ENCODE measurements around the gene KRTAP5-7. TPM values are rescaled to one million over a fixed set of nuclear protein-coding genes. Genes with fewer than 3 reads are reported as not detected.

The KRTAP5-7 gene
- total and polyA plus RNA-seq, 2 of the 8 experiments (the other 6 are each of a cell fraction or from before 2014, with no cell fraction given) = not detected

DNA sequence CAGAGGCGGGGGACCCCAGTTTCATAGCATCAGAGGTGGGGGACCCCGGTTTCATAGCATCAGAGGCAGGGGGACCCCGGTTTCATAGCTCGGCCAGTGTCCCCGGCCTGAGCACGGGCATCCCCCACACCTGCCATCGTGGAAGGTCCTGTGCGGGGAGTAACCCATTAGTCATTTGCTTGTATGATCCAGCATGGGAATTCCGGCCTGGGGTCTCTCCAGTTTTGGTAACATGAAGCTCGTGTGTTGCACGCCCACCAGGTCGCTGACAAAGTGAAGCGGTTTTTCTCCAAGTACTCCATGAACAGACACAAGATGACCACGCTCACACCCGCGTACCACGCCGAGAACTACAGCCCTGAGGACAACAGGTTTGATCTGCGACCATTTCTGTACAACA, 29.0 kb upstream of the KRTAP5-7 start:
- Histone ChIP-seq H3K27ac (ENCODE audit: low read depth, low read length) (no peak overlapping the region), H3K79me1 (ENCODE audit: low read depth, low read length) (no peaks in the 10 kb centered on the region), H3K9me3 (ENCODE audit: insufficient read depth in 2 of 2, low read depth in 1 of 2, low read length in 1 of 2) (no peaks in the 10 kb centered on the region), H3K14ac (ENCODE audit: insufficient read length) (no peak overlapping the region), H3K4ac (replicated peaks; ENCODE audit: insufficient read length, low read depth, low read length) (no peak overlapping the region), H3K56ac (replicated peaks; ENCODE audit: insufficient read length, low read depth, low read length) (no peak overlapping the region), H3K9ac (replicated peaks in 1 of 4; ENCODE audit: extremely low read depth in 1 of 4, low read depth in 3 of 4, low read length in 3 of 4) (no peak overlapping the region), H3K23ac (ENCODE audit: insufficient read length) (no peak overlapping the region), H2BK12ac (ENCODE audit: low read depth, low read length) (no peak overlapping the region), H2BK120ac (replicated peaks; ENCODE audit: low read depth, low read length) (no peak overlapping the region), H4K8ac (ENCODE audit: extremely low read depth, insufficient read depth, low read length) (no peak overlapping the region), H3K79me2 (ENCODE audit: control insufficient read depth in 1 of 2, insufficient read depth in 2 of 2, low read length in 2 of 2) (no peaks in the 10 kb centered on the region), H3K27me3 (replicated peaks in 1 of 4; ENCODE audit: control insufficient read depth in 3 of 4, extremely low read depth in 1 of 4, insufficient read depth in 3 of 4, low read length in 3 of 4) (no peaks in the 10 kb centered on the region), H2AFZ (ENCODE audit: low read length) (no peak overlapping the region), H4K20me1 (replicated peaks in 1 of 2; ENCODE audit: control insufficient read depth in 1 of 2, insufficient read depth in 2 of 2, low read length in 2 of 2) (peaks cover 0 to 2% of the 10 kb centered on the region in 2 experiments), H3K23me2 (ENCODE audit: low read depth, low read length) (no peaks in the 10 kb centered on the region), H3K18ac (ENCODE audit: extremely low read depth, low read length) (no peak overlapping the region), H3K4me1 (replicated peaks in 1 of 4; ENCODE audit: control insufficient read depth in 3 of 4, insufficient read depth in 4 of 4, low read length in 3 of 4) (no peaks in the 10 kb centered on the region), H3K36me3 (ENCODE audit: control insufficient read depth in 2 of 4, insufficient read depth in 4 of 4, low read length in 3 of 4) (peaks cover 3 to 11% (median 6%) of the 10 kb centered on the region in 4 experiments; a peak in 5 of 8 replicates), H2BK5ac (ENCODE audit: low read depth, low read length) (no peak overlapping the region), H2BK15ac (ENCODE audit: low read length) (no peak overlapping the region), H2BK20ac (ENCODE audit: low read length) (no peak overlapping the region), H3K4me3 (ENCODE audit: extremely low read depth in 1 of 4, insufficient read depth in 2 of 4, low read depth in 3 of 4, low read length in 4 of 4) (no peak overlapping the region), H2AK5ac (ENCODE audit: low read depth, low read length) (no peak overlapping the region), H3K4me2 (ENCODE audit: insufficient read depth in 1 of 2, low read depth in 2 of 2, low read length in 2 of 2) (no peak overlapping the region), H4K5ac (ENCODE audit: insufficient read length, low read depth, low read length) (no peak overlapping the region), H4K91ac (replicated peaks; ENCODE audit: insufficient read length, low read length) (no peak overlapping the region)
- ChIA-PET POLR2A (ENCODE audit: partially characterized antibody) (no interaction called here), CTCF (ENCODE audit: partially characterized antibody) (no interaction called here)
- WGBS, 2 experiments (ENCODE audit: extremely low coverage in 1 of 2, insufficient coverage in 1 of 2, insufficient read length in 1 of 2, insufficient replicate concordance in 2 of 2, low coverage in 1 of 2, low lambda C conversion rate in 2 of 2, missing lambda C conversion rate in 1 of 2) = 93% methylated on average over 19 of the region's 19 CpGs; no CpG with 5 or more reads in 1 of the 2 experiments
- DNase-seq (ENCODE audit: low read depth in 1 of 2, low spot score in 2 of 2) (peak in 1 of 2 experiments; percentile 20), FAIRE-seq (no peak)
- TF ChIP-seq RAD21 (IDR thresholded peaks at IDR 0.05 in 1 of 2, conservative IDR thresholded peaks at IDR 0.05 in 1 of 2; ENCODE audit: low read depth in 2 of 2, low read length in 2 of 2) (no peak), YY1 (IDR thresholded peaks at IDR 0.05; ENCODE audit: low read depth, low read length) (no peak), SIN3A (conservative IDR thresholded peaks at IDR 0.05 in 1 of 2, IDR thresholded peaks at IDR 0.05 in 1 of 2; ENCODE audit: low read depth in 1 of 2, low read length in 2 of 2) (no peak), SIRT6 (IDR thresholded peaks at IDR 0.05; ENCODE audit: low read length) (no peak), RNF2 (IDR thresholded peaks at IDR 0.05; ENCODE audit: borderline replicate concordance, low read depth, low read length, missing control alignments, poor library complexity, severe bottlenecking) (no peak), RXRA (IDR thresholded peaks at IDR 0.05; ENCODE audit: insufficient read depth, low read depth, low read length) (no peak), TAF7 (optimal IDR thresholded peaks at IDR 0.05; ENCODE audit: borderline replicate concordance, low read depth, low read length) (no peak), HDAC2 (IDR thresholded peaks at IDR 0.05; ENCODE audit: borderline replicate concordance in 1 of 2, low read depth in 2 of 2, low read length in 2 of 2) (no peak), FOSL1 (IDR thresholded peaks at IDR 0.05; ENCODE audit: insufficient read depth, low read depth, low read length) (no peak), POLR2AphosphoS5 (IDR thresholded peaks at IDR 0.05; ENCODE audit: low read depth, low read length) (no peak), SUZ12 (IDR thresholded peaks at IDR 0.05; ENCODE audit: low read length) (no peak)
- TF ChIP-seq, protein P1, sequence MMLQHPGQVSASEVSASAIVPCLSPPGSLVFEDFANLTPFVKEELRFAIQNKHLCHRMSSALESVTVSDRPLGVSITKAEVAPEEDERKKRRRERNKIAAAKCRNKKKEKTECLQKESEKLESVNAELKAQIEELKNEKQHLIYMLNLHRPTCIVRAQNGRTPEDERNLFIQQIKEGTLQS (IDR thresholded peaks at IDR 0.05; ENCODE audit: insufficient read depth, low read depth, low read length) = no peak
